ENCODE measurements around the gene BBS4.

DNA sequence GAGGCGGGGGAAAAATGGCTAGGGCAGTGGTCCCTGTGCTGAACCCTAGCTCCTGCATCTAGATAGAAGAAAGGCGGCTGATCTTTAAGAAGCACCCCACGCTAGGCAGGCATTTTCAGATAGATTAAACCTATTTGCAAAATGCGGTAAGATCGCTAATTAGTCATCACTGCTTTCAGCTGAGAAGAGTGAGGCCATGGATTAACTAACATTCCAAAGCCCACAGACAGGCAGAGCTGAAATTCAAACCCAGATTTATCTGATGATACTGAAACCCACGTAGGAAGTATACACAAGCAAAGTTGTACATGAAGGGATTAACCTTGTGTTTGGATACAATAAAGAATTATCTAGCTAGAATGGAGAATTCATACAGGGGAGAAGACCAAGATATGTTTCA lies 92.8 kb downstream of the BBS4 start:
- TF ChIP-seq, protein P1, sequence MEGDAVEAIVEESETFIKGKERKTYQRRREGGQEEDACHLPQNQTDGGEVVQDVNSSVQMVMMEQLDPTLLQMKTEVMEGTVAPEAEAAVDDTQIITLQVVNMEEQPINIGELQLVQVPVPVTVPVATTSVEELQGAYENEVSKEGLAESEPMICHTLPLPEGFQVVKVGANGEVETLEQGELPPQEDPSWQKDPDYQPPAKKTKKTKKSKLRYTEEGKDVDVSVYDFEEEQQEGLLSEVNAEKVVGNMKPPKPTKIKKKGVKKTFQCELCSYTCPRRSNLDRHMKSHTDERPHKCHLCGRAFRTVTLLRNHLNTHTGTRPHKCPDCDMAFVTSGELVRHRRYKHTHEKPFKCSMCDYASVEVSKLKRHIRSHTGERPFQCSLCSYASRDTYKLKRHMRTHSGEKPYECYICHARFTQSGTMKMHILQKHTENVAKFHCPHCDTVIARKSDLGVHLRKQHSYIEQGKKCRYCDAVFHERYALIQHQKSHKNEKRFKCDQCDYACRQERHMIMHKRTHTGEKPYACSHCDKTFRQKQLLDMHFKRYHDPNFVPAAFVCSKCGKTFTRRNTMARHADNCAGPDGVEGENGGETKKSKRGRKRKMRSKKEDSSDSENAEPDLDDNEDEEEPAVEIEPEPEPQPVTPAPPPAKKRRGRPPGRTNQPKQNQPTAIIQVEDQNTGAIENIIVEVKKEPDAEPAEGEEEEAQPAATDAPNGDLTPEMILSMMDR (IDR thresholded peaks at IDR 0.05): no peak
- TF ChIP-seq POLR2AphosphoS5 (IDR thresholded peaks at IDR 0.05): no peak

All from esophagus muscularis mucosa (tissue), 3 donors.